Measurements from ENCODE around the gene NIPBL. TPM values are rescaled to one million over a fixed set of nuclear protein-coding genes. Genes with fewer than 3 reads are reported as not detected.

NIPBL gene
- total RNA-seq, 1 experiment from 2014 or later = 61.3 TPM

GRCh38 chr5:36861871-36862270 lies 14.7 kb upstream of the NIPBL start:
- Mint-ChIP-seq H3K36me3 (ENCODE audit: insufficient read depth in 1 of 3, low read depth in 3 of 3) (peaks cover 0 to 6% (median 5%) of the 10 kb centered on the region in 3 experiments; a peak in 4 of 7 replicates), H3K27ac (no peak overlapping the region), H3K4me1 (peaks cover 6 to 8% of the 10 kb centered on the region in 2 experiments), H3K4me3 (no peak overlapping the region), H3K9me3 (peaks cover 0 to 2% of the 10 kb centered on the region in 2 experiments; a peak in 1 of 5 replicates), H3K27me3 (ENCODE audit: low read depth) (no peaks in the 10 kb centered on the region)
- TF ChIP-seq, protein P1, sequence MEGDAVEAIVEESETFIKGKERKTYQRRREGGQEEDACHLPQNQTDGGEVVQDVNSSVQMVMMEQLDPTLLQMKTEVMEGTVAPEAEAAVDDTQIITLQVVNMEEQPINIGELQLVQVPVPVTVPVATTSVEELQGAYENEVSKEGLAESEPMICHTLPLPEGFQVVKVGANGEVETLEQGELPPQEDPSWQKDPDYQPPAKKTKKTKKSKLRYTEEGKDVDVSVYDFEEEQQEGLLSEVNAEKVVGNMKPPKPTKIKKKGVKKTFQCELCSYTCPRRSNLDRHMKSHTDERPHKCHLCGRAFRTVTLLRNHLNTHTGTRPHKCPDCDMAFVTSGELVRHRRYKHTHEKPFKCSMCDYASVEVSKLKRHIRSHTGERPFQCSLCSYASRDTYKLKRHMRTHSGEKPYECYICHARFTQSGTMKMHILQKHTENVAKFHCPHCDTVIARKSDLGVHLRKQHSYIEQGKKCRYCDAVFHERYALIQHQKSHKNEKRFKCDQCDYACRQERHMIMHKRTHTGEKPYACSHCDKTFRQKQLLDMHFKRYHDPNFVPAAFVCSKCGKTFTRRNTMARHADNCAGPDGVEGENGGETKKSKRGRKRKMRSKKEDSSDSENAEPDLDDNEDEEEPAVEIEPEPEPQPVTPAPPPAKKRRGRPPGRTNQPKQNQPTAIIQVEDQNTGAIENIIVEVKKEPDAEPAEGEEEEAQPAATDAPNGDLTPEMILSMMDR (conservative IDR thresholded peaks at IDR 0.05) = no peak
- Histone ChIP-seq H3K4ac (ENCODE audit: low read depth, low read length) (no peak overlapping the region), H3K79me2 (ENCODE audit: insufficient read depth, low read length) (no peaks in the 10 kb centered on the region), H2BK120ac (ENCODE audit: low read depth, low read length, poor library complexity, severe bottlenecking) (no peak overlapping the region), H3T11ph (ENCODE audit: low read length) (no peak overlapping the region), H3K56ac (ENCODE audit: insufficient read length, low read depth, low read length) (no peak overlapping the region), H3K27me3 (ENCODE audit: insufficient read depth, low read length) (no peaks in the 10 kb centered on the region), H2AFZ (ENCODE audit: low read length) (no peak overlapping the region), H3K23me2 (ENCODE audit: insufficient read length, low read depth, low read length, poor library complexity, severe bottlenecking) (no peaks in the 10 kb centered on the region), H3K4me1 (ENCODE audit: insufficient read depth, low read length) (no peaks in the 10 kb centered on the region), H3K9ac (ENCODE audit: extremely low read depth, insufficient read length, low read length) (no peak overlapping the region), H2BK15ac (ENCODE audit: low read depth, low read length) (no peak overlapping the region), H3K27ac (ENCODE audit: insufficient read length, low read depth, low read length) (no peak overlapping the region), H3K79me1 (ENCODE audit: insufficient read depth, low read depth, low read length, poor library complexity, severe bottlenecking) (no peaks in the 10 kb centered on the region), H3K4me2 (ENCODE audit: insufficient read depth, insufficient read length, low read length) (no peak overlapping the region), H4K20me1 (ENCODE audit: control insufficient read depth, insufficient read depth, insufficient read length) (no peaks in the 10 kb centered on the region), H4K8ac (replicated peaks; ENCODE audit: insufficient read length, low read depth, low read length) (no peak overlapping the region), H2BK12ac (ENCODE audit: insufficient read length, low read depth, low read length) (no peak overlapping the region), H3K14ac (ENCODE audit: insufficient read depth, low read length) (no peak overlapping the region), H4K91ac (ENCODE audit: insufficient read length, low read depth, low read length) (no peak overlapping the region), H3K9me3 (ENCODE audit: control insufficient read depth, low read depth, low read length) (no peaks in the 10 kb centered on the region), H4K5ac (ENCODE audit: insufficient read length, low read depth, low read length) (no peak overlapping the region), H2AK5ac (ENCODE audit: insufficient read length, low read length) (no peak overlapping the region), H3K18ac (ENCODE audit: insufficient read length, low read depth, low read length) (no peak overlapping the region), H2BK20ac (ENCODE audit: low read depth, low read length, poor library complexity, severe bottlenecking) (no peak overlapping the region), H2BK5ac (ENCODE audit: insufficient read length, low read length) (no peak overlapping the region), H3K23ac (ENCODE audit: insufficient read length, low read depth, low read length) (no peak overlapping the region)
- DNase-seq = no peak
- WGBS (ENCODE audit: extremely low coverage, insufficient read length, low lambda C conversion rate) = no CpG with 5 or more reads among the region's 1 CpG

All from H9 (cell line).